ENCODE measurements around the gene RBM8A.

DNA sequence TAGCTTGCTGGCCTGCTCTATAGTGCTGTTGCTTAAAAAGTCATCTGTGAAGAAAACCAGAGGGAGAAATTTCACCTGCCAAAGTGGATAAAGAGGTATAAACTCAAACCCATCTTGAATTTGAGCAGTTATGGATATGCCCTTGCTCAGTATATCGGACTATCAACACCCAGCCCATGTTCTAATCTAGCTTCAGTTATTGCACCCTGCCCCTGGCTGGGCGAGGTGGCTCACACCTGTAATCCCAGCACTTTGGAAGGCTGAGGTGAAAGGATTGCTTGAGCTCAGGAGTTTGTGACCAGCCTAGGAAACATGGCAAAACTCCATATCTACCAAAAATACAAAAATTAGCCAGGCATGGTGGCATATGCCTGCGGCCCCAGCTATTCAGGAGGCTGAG lies 17.2 kb upstream of the RBM8A start:
- TF ChIP-seq, protein P1, sequence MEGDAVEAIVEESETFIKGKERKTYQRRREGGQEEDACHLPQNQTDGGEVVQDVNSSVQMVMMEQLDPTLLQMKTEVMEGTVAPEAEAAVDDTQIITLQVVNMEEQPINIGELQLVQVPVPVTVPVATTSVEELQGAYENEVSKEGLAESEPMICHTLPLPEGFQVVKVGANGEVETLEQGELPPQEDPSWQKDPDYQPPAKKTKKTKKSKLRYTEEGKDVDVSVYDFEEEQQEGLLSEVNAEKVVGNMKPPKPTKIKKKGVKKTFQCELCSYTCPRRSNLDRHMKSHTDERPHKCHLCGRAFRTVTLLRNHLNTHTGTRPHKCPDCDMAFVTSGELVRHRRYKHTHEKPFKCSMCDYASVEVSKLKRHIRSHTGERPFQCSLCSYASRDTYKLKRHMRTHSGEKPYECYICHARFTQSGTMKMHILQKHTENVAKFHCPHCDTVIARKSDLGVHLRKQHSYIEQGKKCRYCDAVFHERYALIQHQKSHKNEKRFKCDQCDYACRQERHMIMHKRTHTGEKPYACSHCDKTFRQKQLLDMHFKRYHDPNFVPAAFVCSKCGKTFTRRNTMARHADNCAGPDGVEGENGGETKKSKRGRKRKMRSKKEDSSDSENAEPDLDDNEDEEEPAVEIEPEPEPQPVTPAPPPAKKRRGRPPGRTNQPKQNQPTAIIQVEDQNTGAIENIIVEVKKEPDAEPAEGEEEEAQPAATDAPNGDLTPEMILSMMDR (IDR thresholded peaks at IDR 0.05; ENCODE audit: low read depth, low read length, poor library complexity, severe bottlenecking): no peak
- TF ChIP-seq EZH2phosphoT487 (IDR thresholded peaks at IDR 0.05; ENCODE audit: borderline replicate concordance, low read length): no peak
